H9 (cell line): ENCODE results near the gene LDLRAP1. TPM values are rescaled to one million over a fixed set of nuclear protein-coding genes. Genes with fewer than 3 reads are reported as not detected.

Source experiments
- DNase-seq: peaks from one replicate; pipeline ENCODE4 v3.0.0-alpha.2; 2017
- H2AFZ ChIP-seq: one replicate; pipeline ENCODE4 v1.6.1; 2013; ENCODE audit warnings: mild to moderate bottlenecking, low read length, control low read depth, moderate library complexity
- H2AK5ac ChIP-seq: 2 replicates; pipeline ENCODE4 v1.6.1; 2013; ENCODE audit warnings: low read length, control low read depth, mixed read lengths; ENCODE audit not compliant: insufficient read length
- H2BK120ac ChIP-seq: one replicate; pipeline ENCODE4 v1.6.1; 2013; ENCODE audit warnings: low read depth, mild to moderate bottlenecking, low read length, control low read depth, inconsistent platforms; ENCODE audit not compliant: poor library complexity, severe bottlenecking
- H2BK12ac ChIP-seq: 2 replicates; pipeline ENCODE4 v1.6.1; 2013; ENCODE audit warnings: low read length, control low read depth, mixed read lengths, low read depth; ENCODE audit not compliant: insufficient read length
- H2BK15ac ChIP-seq: 2 replicates; pipeline ENCODE4 v1.6.1; 2013; ENCODE audit warnings: low read depth, low read length, control low read depth
- H2BK20ac ChIP-seq: one replicate; pipeline ENCODE4 v1.6.1; 2013; ENCODE audit warnings: low read depth, mild to moderate bottlenecking, low read length, control low read depth, inconsistent platforms; ENCODE audit not compliant: poor library complexity, severe bottlenecking
- H2BK5ac ChIP-seq: 2 replicates; pipeline ENCODE4 v1.6.1; 2013; ENCODE audit warnings: low read length, control low read depth, mixed read lengths; ENCODE audit not compliant: insufficient read length
- H3K14ac ChIP-seq: 2 replicates; pipeline ENCODE4 v1.6.1; 2013; ENCODE audit warnings: low read length, control low read depth; ENCODE audit not compliant: insufficient read depth
- H3K18ac ChIP-seq: 2 replicates; pipeline ENCODE4 v1.6.1; 2013; ENCODE audit warnings: low read depth, mild to moderate bottlenecking, mixed read lengths, low read length, control low read depth; ENCODE audit not compliant: insufficient read length
- H3K23ac ChIP-seq: 2 replicates; pipeline ENCODE4 v1.6.1; 2013; ENCODE audit warnings: low read length, control low read depth, mixed read lengths, low read depth; ENCODE audit not compliant: insufficient read length
- H3K23me2 ChIP-seq: 2 replicates; pipeline ENCODE4 v1.6.1; 2013; ENCODE audit warnings: low read depth, mild to moderate bottlenecking, mixed read lengths, low read length, control low read depth; ENCODE audit not compliant: insufficient read length, poor library complexity, severe bottlenecking
- H3K27ac ChIP-seq: 2 replicates; pipeline ENCODE4 v1.5.1; 2013; ENCODE audit warnings: low read length, control low read depth, mixed read lengths, low read depth; ENCODE audit not compliant: insufficient read length
- H3K27me3 ChIP-seq: 2 replicates; pipeline ENCODE4 v1.6.1; 2013; ENCODE audit warnings: low read length, control low read depth, inconsistent platforms; ENCODE audit not compliant: insufficient read depth
- H3K4ac ChIP-seq: 2 replicates; pipeline ENCODE4 v1.6.1; 2013; ENCODE audit warnings: low read depth, mild to moderate bottlenecking, control low read depth, inconsistent platforms, low read length, moderate library complexity
- H3K4me1 ChIP-seq: 2 replicates; pipeline ENCODE4 v1.6.1; 2013; ENCODE audit warnings: low read length, control low read depth, inconsistent platforms; ENCODE audit not compliant: insufficient read depth
- H3K4me2 ChIP-seq: 2 replicates; pipeline ENCODE4 v1.6.1; 2013; ENCODE audit warnings: low read length, control low read depth, mixed read lengths; ENCODE audit not compliant: insufficient read length, insufficient read depth
- H3K56ac ChIP-seq: 2 replicates; pipeline ENCODE4 v1.6.1; 2013; ENCODE audit warnings: low read depth, mild to moderate bottlenecking, mixed read lengths, low read length, control low read depth; ENCODE audit not compliant: insufficient read length
- H3K79me1 ChIP-seq: 2 replicates; pipeline ENCODE4 v1.6.1; 2013; ENCODE audit warnings: low read depth, mild to moderate bottlenecking, moderate library complexity, low read length, control low read depth, inconsistent platforms; ENCODE audit not compliant: insufficient read depth, poor library complexity, severe bottlenecking
- H3K79me2 ChIP-seq: 2 replicates; pipeline ENCODE4 v1.6.1; 2013; ENCODE audit warnings: low read length, control low read depth, inconsistent platforms; ENCODE audit not compliant: insufficient read depth
- H3K9ac ChIP-seq: 2 replicates; pipeline ENCODE4 v1.6.1; 2013; ENCODE audit warnings: low read length, control low read depth, mixed read lengths; ENCODE audit not compliant: insufficient read length; ENCODE audit errors: extremely low read depth
- H3K9me3 ChIP-seq: one replicate; pipeline ENCODE4 v1.6.1; 2013; ENCODE audit warnings: low read depth, low read length, inconsistent platforms; ENCODE audit not compliant: control insufficient read depth
- H3T11ph ChIP-seq: one replicate; pipeline ENCODE4 v1.6.1; 2013; ENCODE audit warnings: mild to moderate bottlenecking, low read length, control low read depth, inconsistent platforms
- H4K20me1 ChIP-seq: one replicate; pipeline ENCODE4 v1.6.1; 2013; ENCODE audit not compliant: control insufficient read depth, insufficient read length, insufficient read depth
- H4K5ac ChIP-seq: 2 replicates; pipeline ENCODE4 v1.6.1; 2013; ENCODE audit warnings: low read depth, mild to moderate bottlenecking, mixed read lengths, low read length, control low read depth; ENCODE audit not compliant: insufficient read length
- H4K8ac ChIP-seq: replicated peaks from 2 replicates; pipeline ENCODE4 v1.6.1; 2013; ENCODE audit warnings: low read length, control low read depth, mixed read lengths, low read depth; ENCODE audit not compliant: insufficient read length
- H4K91ac ChIP-seq: 2 replicates; pipeline ENCODE4 v1.6.1; 2013; ENCODE audit warnings: low read depth, mild to moderate bottlenecking, moderate library complexity, mixed read lengths, low read length, control low read depth; ENCODE audit not compliant: insufficient read length
- H3K27ac Mint-ChIP-seq, 3 experiments: 2 replicates in 2 of 3; 3 replicates in 1 of 3; pipeline ENCODE4 v1.8.0; 2020 to 2021; ENCODE audit warnings: mixed read lengths in 3 of 3, mild to moderate bottlenecking in 1 of 3, moderate library complexity in 1 of 3
- H3K27me3 Mint-ChIP-seq: 2 replicates; pipeline ENCODE4 v1.8.0; 2021; ENCODE audit warnings: low read depth, mild to moderate bottlenecking, moderate library complexity, mixed read lengths
- H3K36me3 Mint-ChIP-seq, 3 experiments: 2 replicates in 2 of 3; 3 replicates in 1 of 3; pipeline ENCODE4 v1.8.0; 2020 to 2021; ENCODE audit warnings: low read depth in 3 of 3, mixed read lengths in 3 of 3; ENCODE audit not compliant: insufficient read depth in 1 of 3
- H3K4me1 Mint-ChIP-seq, 2 experiments: 2 replicates each; pipeline ENCODE4 v1.8.0; 2020; ENCODE audit warnings: mixed read lengths in 2 of 2
- H3K4me3 Mint-ChIP-seq, 2 experiments: 2 replicates in 1 of 2; 3 replicates in 1 of 2; pipeline ENCODE4 v1.8.0; 2020 to 2021; ENCODE audit warnings: mild to moderate bottlenecking in 2 of 2, mixed read lengths in 2 of 2, moderate library complexity in 1 of 2
- H3K9me3 Mint-ChIP-seq, 2 experiments: 2 replicates in 1 of 2; 3 replicates in 1 of 2; pipeline ENCODE4 v1.8.0; 2020; ENCODE audit warnings: mild to moderate bottlenecking in 2 of 2, mixed read lengths in 2 of 2, moderate library complexity in 1 of 2
- WGBS: extraction: QIAGEN DNeasy Blood & Tissue Kit; methylation state at CpG from one replicate; pipeline ENCODE4 v1.1.7; 2013; ENCODE audit warnings: missing lambda C conversion rate, low lambda C conversion rate, mixed read lengths; ENCODE audit not compliant: insufficient read length; ENCODE audit errors: extremely low coverage; 5-methylcytosine and 5-hydroxymethylcytosine counted together
- total RNA-seq: library from RNA; stranded (reverse); gene quantifications from 2 replicates; pipeline ENCODE4 v1.2.1, GENCODE V29; 2021
- TF ChIP-seq, protein P1 (sequence below): fragments of 200-600 bp; sonication (generic); conservative IDR thresholded peaks from 3 replicates; pipeline ENCODE4 v1.8.0; 2021; ENCODE audit warnings: antibody characterized with exemption, mild to moderate bottlenecking

The LDLRAP1 gene
- total RNA-seq, 1 experiment from 2014 or later: 15.7 TPM

DNA sequence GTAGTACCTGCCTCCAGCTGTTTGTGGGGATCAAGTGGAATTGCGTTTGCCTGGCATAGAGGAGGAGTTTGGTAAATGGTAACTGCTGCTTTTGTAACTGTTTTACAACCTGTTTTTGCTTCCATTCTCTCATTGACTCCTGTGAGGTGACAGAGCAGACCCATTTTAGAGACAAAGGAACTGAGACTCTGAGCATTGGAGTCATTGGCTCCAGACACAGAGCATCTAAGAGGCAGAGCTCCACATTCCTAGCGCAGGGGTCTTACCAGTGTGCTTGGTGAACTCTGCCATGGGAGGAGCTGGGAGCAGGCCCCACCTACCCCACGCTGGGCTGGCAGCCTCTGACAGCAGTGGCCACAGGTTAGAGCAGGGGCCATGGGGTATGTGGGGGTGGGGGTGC is 2.4 kb downstream of the LDLRAP1 start:
- Histone ChIP-seq H2BK120ac (no peak overlapping the region), H3K4me2 (no peak overlapping the region), H3K4me1 (peaks cover 3% of the 10 kb centered on the region; the same call in 1 of the 2 replicates), H3K14ac (no peak overlapping the region), H3K27me3 (no peaks in the 10 kb centered on the region; the same call in 1 of the 2 replicates), H2BK20ac (no peak overlapping the region), H4K20me1 (no peaks in the 10 kb centered on the region), H3K79me2 (no peaks in the 10 kb centered on the region), H3K79me1 (no peaks in the 10 kb centered on the region), H3K23me2 (peaks cover 6% of the 10 kb centered on the region), H3K56ac (no peak overlapping the region), H3K9ac (no peak overlapping the region), H2BK15ac (no peak overlapping the region), H4K91ac (no peak overlapping the region), H3K9me3 (no peaks in the 10 kb centered on the region), H3K4ac (no peak overlapping the region), H3K27ac (no peak overlapping the region), H3K23ac (no peak overlapping the region), H3T11ph (no peak overlapping the region), H4K8ac (no peak overlapping the region), H2BK12ac (no peak overlapping the region), H2BK5ac (no peak overlapping the region), H4K5ac (no peak overlapping the region), H3K18ac (no peak overlapping the region), H2AK5ac (no peak overlapping the region), H2AFZ (no peak overlapping the region)
- no peak for DNase-seq
- Mint-ChIP-seq H3K4me3 (peak overlapping the region in 1 of 2 experiments; percentile 81; a peak in 2 of 5 replicates), H3K27me3 (peaks cover 9% of the 10 kb centered on the region), H3K27ac (no peak overlapping the region), H3K4me1 (peaks cover 16 to 18% of the 10 kb centered on the region in 2 experiments), H3K9me3 (no peaks in the 10 kb centered on the region), H3K36me3 (no peaks in the 10 kb centered on the region)
- TF ChIP-seq, protein P1, sequence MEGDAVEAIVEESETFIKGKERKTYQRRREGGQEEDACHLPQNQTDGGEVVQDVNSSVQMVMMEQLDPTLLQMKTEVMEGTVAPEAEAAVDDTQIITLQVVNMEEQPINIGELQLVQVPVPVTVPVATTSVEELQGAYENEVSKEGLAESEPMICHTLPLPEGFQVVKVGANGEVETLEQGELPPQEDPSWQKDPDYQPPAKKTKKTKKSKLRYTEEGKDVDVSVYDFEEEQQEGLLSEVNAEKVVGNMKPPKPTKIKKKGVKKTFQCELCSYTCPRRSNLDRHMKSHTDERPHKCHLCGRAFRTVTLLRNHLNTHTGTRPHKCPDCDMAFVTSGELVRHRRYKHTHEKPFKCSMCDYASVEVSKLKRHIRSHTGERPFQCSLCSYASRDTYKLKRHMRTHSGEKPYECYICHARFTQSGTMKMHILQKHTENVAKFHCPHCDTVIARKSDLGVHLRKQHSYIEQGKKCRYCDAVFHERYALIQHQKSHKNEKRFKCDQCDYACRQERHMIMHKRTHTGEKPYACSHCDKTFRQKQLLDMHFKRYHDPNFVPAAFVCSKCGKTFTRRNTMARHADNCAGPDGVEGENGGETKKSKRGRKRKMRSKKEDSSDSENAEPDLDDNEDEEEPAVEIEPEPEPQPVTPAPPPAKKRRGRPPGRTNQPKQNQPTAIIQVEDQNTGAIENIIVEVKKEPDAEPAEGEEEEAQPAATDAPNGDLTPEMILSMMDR: no peak
- no CpG with 5 or more reads among the region's 3 CpGs for WGBS
